Heart right ventricle (tissue), 16 donors: ENCODE data around the gene SLC39A10. TPM values are rescaled to one million over a fixed set of nuclear protein-coding genes. Genes with fewer than 3 reads are reported as not detected.

Source experiments
- ATAC-seq, 8 donors: fragments of 200-7000 bp; cut with Tn5 transposase; one replicate each; pipeline ENCODE4 v1.9.1; 2020; ENCODE audit warnings: mild to moderate bottlenecking in 8 of 8, moderate library complexity in 8 of 8, moderate number of reproducible peaks in 1 of 8
- DNase-seq, 2 donors: peaks; one replicate each; pipeline ENCODE4 v3.0.0-alpha.2; 2020
- H3K27ac ChIP-seq, 10 donors: fragments of 200-600 bp; sonication (generic) in 2 of 10; one replicate each; pipeline versions ENCODE4 v1.5.0 to v1.8.0; 2020 to 2022; ENCODE audit warnings: mild to moderate bottlenecking in 3 of 10
- H3K27me3 ChIP-seq, 7 donors: fragments of 200-600 bp; one replicate each; pipeline ENCODE4 v1.8.0; 2021 to 2022; ENCODE audit warnings: mild to moderate bottlenecking in 2 of 7
- H3K36me3 ChIP-seq, 9 donors: fragments of 200-600 bp; sonication (generic) in 1 of 9; one replicate each; pipeline versions ENCODE4 v1.5.0 to v1.8.0; 2020 to 2022; ENCODE audit warnings: mild to moderate bottlenecking in 2 of 9
- H3K4me1 ChIP-seq, 9 donors: fragments of 200-600 bp; sonication (generic) in 1 of 9; one replicate each; pipeline versions ENCODE4 v1.5.0 to v1.8.0; 2020 to 2022; ENCODE audit warnings: mild to moderate bottlenecking in 4 of 9
- H3K4me3 ChIP-seq, 10 donors: fragments of 200-600 bp; sonication (generic) in 2 of 10; one replicate each; pipeline versions ENCODE4 v1.5.0 to v1.8.0; 2020 to 2022; ENCODE audit warnings: mild to moderate bottlenecking in 7 of 10, moderate library complexity in 2 of 10
- H3K9me3 ChIP-seq, 11 donors: fragments of 200-600 bp in 10 of 11; sonication (generic) in 2 of 11; one replicate each; pipeline versions ENCODE4 v1.5.0 to v1.8.0; 2013 to 2022; ENCODE audit warnings: mild to moderate bottlenecking in 2 of 11, control low read depth in 1 of 11, moderate library complexity in 1 of 11
- CTCF ChIP-seq, 9 donors: fragments of 200-600 bp; sonication (generic) in 2 of 9; IDR thresholded peaks; one replicate each; pipeline versions ENCODE4 v1.5.0 to v1.8.0; 2021 to 2022; ENCODE audit warnings: antibody characterized with exemption in 9 of 9, mild to moderate bottlenecking in 5 of 9, moderate library complexity in 1 of 9
- WGBS, 2 donors: extraction: QIAGEN DNeasy Blood & Tissue Kit; methylation state at CpG; one replicate each; pipeline ENCODE4 v1.1.7; 2013; ENCODE audit warnings: inconsistent platforms in 1 of 2; 5-methylcytosine and 5-hydroxymethylcytosine counted together
- intact Hi-C, 10 donors: fragments of 100-400 bp; cut with DNase I; formaldehyde crosslinking; loops; one replicate each; pipeline versions ENCODE4 v1.11.1 to v1.14.2; 2022
- long read RNA-seq, 3 donors: library from polyadenylated mRNA; unstranded; transcript quantifications; one replicate each; pipeline ENCODE4 v2.0.0, GENCODE V29; 2020 to 2021
- polyA plus RNA-seq, 2 donors: library from polyadenylated mRNA; stranded (reverse); fragments of 200-250 nt; gene quantifications; one replicate each; pipeline ENCODE4 v1.2.3, GENCODE V29; 2013
- total RNA-seq, 10 donors: library from RNA; stranded (reverse); fragmentation: NEBNext Ultra II Directional in 3 of 10; extraction: Animal tissue kit (Norgen Biotek cat#: 25700) in 3 of 10; gene quantifications; one replicate each; pipeline versions ENCODE4 v1.2.1 to v1.2.4, GENCODE V29; 2021 to 2023
- donor health status: Arrhythmogenic right ventricular cardiomyopathy.
- donor health status: ischemic (EF 13 %, LVEDD 7.1; RV severe dilation, severe dysfunction).
- donor health status: healthy with polysubstance abuse.
- donor health status: DM: no; HTN: yes; CAD: no.
- donor health status: DM: no; HTN: no; CAD: no.
- donor health status: ischemic (EF 25% LVEDD 6.9; RV normal size, moderate dysfunction).
- donor health status: ischemic (EF 25% LVEDD 5.7; RV mildly dilated, moderate dysfunction).
- donor health status: healthy.
- donor health status: DM: yes; HTN: yes; CAD: no.
- donor health status: Ischemic cardiomyopathy.
- donor health status: ischemic (EF 35%, LVEDD 5.7; RV mildly dilated, moderate dysfunction).
- donor health status: nonischemic (EF 11% LVEDD 7.7; RV severe dilation, severe dysfunction).
- donor health status: DM: yes; HTN: yes; CAD: no.
- donor health status: PGD.
- donor health status: ischemic (EF 29% LVEDD 5.4; RV normal size, mild dysfunction).
- donor health status: nonischemic (EF 23%, LVEDD 6.1; RV moderate dilation, normal function).

The SLC39A10 gene
- total RNA-seq (10 to 100 TPM in 3 of 10 donors, 1 to 10 TPM in 7; 7.5 to 12.9 (median 9.0) TPM), polyA plus RNA-seq (1 to 10 TPM; 5.9 to 6.1 TPM)
- long read RNA-seq, donor 1, full-length matches to known transcripts: 2 of 4 reads
- long read RNA-seq, donor 1, partial matches to known transcripts: 0 of 4 reads
- long read RNA-seq, donor 1, other reads (novel, unspliced or antisense): 2 of 4 reads
- long read RNA-seq, donor 2, full-length matches to known transcripts: 8 of 12 reads
- long read RNA-seq, donor 2, partial matches to known transcripts: 0 of 12 reads
- long read RNA-seq, donor 2, other reads (novel, unspliced or antisense): 4 of 12 reads
- long read RNA-seq, donor 3, full-length matches to known transcripts: 6 of 12 reads
- long read RNA-seq, donor 3, partial matches to known transcripts: 6 of 12 reads
- long read RNA-seq, donor 3, other reads (novel, unspliced or antisense): 0 of 12 reads

GRCh38 chr2:195656859-195657633 is at the start of gene SLC39A10:
SLC39A10 (plus strand) TSS chr2:195657226; CDS start chr2:195680043, 22,817 bp downstream.
- Histone ChIP-seq H3K27me3 (no peaks in the 10 kb centered on the region), H3K4me3 (peak within 1 kb of the TSS; percentile 61 to 97 (median 92)), H3K36me3 (no peaks in the 10 kb centered on the region), H3K4me1 (peaks cover 0 to 46% (median 28%) of the 10 kb centered on the region in 9 donors), H3K9me3 (no peaks in the 10 kb centered on the region), H3K27ac (peak within 1 kb of the TSS; percentile 90 to 99 (median 98))
- TF ChIP-seq CTCF (IDR thresholded peaks at IDR 0.05): peak in 4 of 9 donors; percentile 20 to 42 (median 40)
- intact Hi-C loops: loop anchor here in 6 of 10 donors (5.0 to 10.0 kb wide), 6 partner anchors 70 to 408 kb away; partner anchors contain the start of gene DNAH7 (in 1 of the 6)
- ATAC-seq (peak; percentile 90 to 96 (median 92)), DNase-seq (peak; percentile 96 to 97)
- WGBS, 2 donors: 0 to 1% methylated on average over 85 of the region's 85 CpGs

GRCh38 chr2:195608768-195609454 is 48.1 kb upstream of the SLC39A10 start:
- 74% methylated on average over 7 of the region's 7 CpGs for WGBS, 2 donors
- TF ChIP-seq CTCF (IDR thresholded peaks at IDR 0.05): no peak
- no peaks in the 10 kb centered on the region for H3K36me3 ChIP-seq
- ATAC-seq (no peak), DNase-seq (no peak)
- H3K4me3 ChIP-seq: no peak overlapping the region
- no peaks in the 10 kb centered on the region for H3K27me3 ChIP-seq
- intact Hi-C loops: no loop called here
- H3K9me3 ChIP-seq: no peaks in the 10 kb centered on the region
- peaks cover 0 to 24% (median 14%) of the 10 kb centered on the region in 9 donors for H3K4me1 ChIP-seq
- H3K27ac ChIP-seq: peak overlapping the region in 1 of 10 donors; percentile 24

GRCh38 chr2:195610717-195611116 is 46.3 kb upstream of the SLC39A10 start:
- H3K36me3 ChIP-seq: no peaks in the 10 kb centered on the region
- no peak for TF ChIP-seq CTCF (IDR thresholded peaks at IDR 0.05)
- H3K4me1 ChIP-seq: peaks cover 0 to 27% (median 16%) of the 10 kb centered on the region in 9 donors
- H3K27ac ChIP-seq: peak overlapping the region in 1 of 10 donors; percentile 77
- intact Hi-C loops: no loop called here
- no peaks in the 10 kb centered on the region for H3K9me3 ChIP-seq
- ATAC-seq (peak in 1 of 8 donors; percentile 38), DNase-seq (no peak)
- no peaks in the 10 kb centered on the region for H3K27me3 ChIP-seq
- H3K4me3 ChIP-seq: no peak overlapping the region
